Measurements from ENCODE around the gene CLASP1. TPM values are rescaled to one million over a fixed set of nuclear protein-coding genes. Genes with fewer than 3 reads are reported as not detected.
"Not testable (repeated sequence)": the region's sequence is repeated elsewhere in the genome, so short reads cannot be mapped to it uniquely, and the experiment has no call there.

CLASP1 gene
- total and polyA plus RNA-seq, 4 experiments from 2014 or later, result 3.3 to 68.7 (median 42.1) TPM

DNA sequence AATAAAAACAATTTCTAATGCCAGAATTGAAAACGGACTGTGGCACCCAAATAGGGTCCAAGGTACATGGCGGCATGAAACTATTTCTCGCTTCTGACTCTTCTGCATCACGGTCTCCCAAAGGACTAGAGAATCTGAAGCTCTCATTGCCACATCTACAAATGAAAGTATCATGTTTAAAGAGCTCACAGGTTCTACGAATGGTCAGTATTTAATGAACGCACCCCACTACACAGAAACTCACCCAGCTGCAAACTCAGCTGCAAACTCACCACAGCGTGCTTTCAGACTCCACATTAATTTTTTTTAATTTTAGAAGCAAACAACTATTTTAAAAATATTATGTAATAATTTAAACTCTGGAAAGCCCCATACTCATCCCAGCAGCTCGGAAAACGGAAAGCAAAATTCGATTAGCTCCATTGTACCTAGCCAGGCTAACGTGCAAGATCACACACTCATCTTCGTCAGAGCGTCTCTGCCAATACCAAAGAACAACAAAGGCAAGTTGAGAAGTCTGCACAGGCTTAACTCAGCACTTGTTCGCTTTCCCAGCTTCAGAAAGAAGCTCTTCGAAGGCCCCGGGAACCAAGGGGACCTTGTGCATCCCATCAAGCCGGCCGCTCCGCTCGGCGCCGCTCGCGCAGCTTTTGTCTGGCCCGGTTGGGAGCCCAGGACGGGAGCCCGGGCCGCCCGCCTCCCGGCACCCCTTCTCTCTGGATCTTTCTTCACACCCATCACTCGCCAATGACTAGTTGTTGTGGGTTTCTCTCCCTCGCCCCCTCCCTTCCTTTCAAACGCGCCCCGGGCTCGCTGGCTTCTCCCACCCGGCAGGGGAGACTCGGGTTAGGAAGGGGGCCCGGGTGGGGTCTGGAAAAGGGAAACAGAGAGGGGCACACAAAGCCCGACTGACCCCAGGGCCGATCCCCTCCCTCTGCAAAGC is 785 bp downstream of the CLASP1 start:
- Mint-ChIP-seq H3K4me1 (peaks cover 46 to 87% (median 62%) of the 10 kb centered on the region in 4 donors), H3K36me3 (peaks cover 2 to 34% of the 10 kb centered on the region in 2 donors), H3K27ac (peak overlapping the region; percentile 91 to 100 (median 99)), H3K4me3 (peak overlapping the region; percentile 96 to 100 (median 99)), H3K27me3 (peaks cover 0 to 3% of the 10 kb centered on the region in 2 donors), H3K9me3 (peaks cover 0 to 6% (median 0%) of the 10 kb centered on the region in 8 donors)
- Histone ChIP-seq H3K27ac (ENCODE audit: low read depth, low read length) (peak overlapping the region; percentile 94), H3K9me3 (ENCODE audit: control insufficient read depth in 1 of 2, low read length in 2 of 2) (no peaks in the 10 kb centered on the region), H3K4me1 (ENCODE audit: insufficient read depth, low read length) (peaks cover 56% of the 10 kb centered on the region), H3K4me3 (ENCODE audit: low read length in 2 of 2) (peak overlapping the region; percentile 63 to 97), H3K27me3 (ENCODE audit: insufficient read depth, low read length) (no peaks in the 10 kb centered on the region), H3K36me3 (ENCODE audit: insufficient read depth, low read length) (no peaks in the 10 kb centered on the region)
- ChIA-PET CTCF (ENCODE audit: partially characterized antibody) (interaction anchor here (0.8 to 3.5 kb wide), 5 partner anchors 70 to 120 kb away, joined by 3 to 32 read pairs (median 4); partner anchors contain the start of gene RNU4ATAC), POLR2A (ENCODE audit: partially characterized antibody) (interaction anchor here (0.5 to 5.0 kb wide), 11 partner anchors 13 to 251 kb away, joined by 3 to 152 read pairs (median 6); partner anchors contain the start of genes NIFK, RNU4ATAC and TSN)
- intact Hi-C loops (cut with micrococcal nuclease), result loop anchor here (1.0 to 5.0 kb wide), 6 partner anchors 51 to 118 kb away; partner anchors contain the start of genes NIFK, RNU4ATAC and TSN
- DNase-seq, result peak; percentile 58 to 81 (median 66)

DNA sequence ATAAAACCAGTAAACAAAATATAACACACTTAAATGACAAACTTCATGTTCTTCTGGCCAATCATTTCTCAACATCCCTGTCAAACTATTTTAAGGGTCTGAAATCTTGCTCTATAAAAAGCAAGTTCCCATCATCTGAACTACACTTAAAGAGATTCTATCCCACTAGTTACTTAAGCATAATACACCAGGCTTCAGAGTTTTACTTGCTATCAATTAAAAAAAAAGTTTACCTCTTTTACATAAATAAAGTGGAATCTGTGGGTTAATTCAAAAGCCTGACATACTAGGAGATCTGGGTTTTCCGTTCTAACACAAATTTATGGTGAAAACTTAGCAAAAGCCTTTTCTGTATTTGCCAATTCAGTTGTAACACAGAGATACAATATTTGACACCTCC is 1.9 kb downstream of the CLASP1 start:
- H3K36me3 ChIP-seq (ENCODE audit: insufficient read depth, low read length), result no peaks in the 10 kb centered on the region
- peaks cover 49% of the 10 kb centered on the region for H3K4me1 ChIP-seq (ENCODE audit: insufficient read depth, low read length)
- DNase-seq, result no peak
- CTCF ChIA-PET (ENCODE audit: partially characterized antibody), result interaction anchor here (0.8 kb wide), 1 partner anchor 115 kb away, joined by 4 read pairs; no protein-coding TSS in a partner anchor
- H3K9me3 Mint-ChIP-seq, result peaks cover 0 to 6% (median 0%) of the 10 kb centered on the region in 8 donors
- H3K4me1 Mint-ChIP-seq, result peaks cover 41 to 83% (median 60%) of the 10 kb centered on the region in 4 donors
- H3K36me3 Mint-ChIP-seq, result peaks cover 0 to 32% of the 10 kb centered on the region in 2 donors
- H3K27ac ChIP-seq (ENCODE audit: low read depth, low read length), result no peak overlapping the region
- peak overlapping the region in 7 of 8 donors; percentile 13 to 100 (median 98) for H3K4me3 Mint-ChIP-seq
- H3K4me3 ChIP-seq (ENCODE audit: low read length in 2 of 2), result no peak overlapping the region
- peaks cover 0 to 3% of the 10 kb centered on the region in 2 donors for H3K27me3 Mint-ChIP-seq
- POLR2A ChIA-PET (ENCODE audit: partially characterized antibody), result interaction anchor here (1.7 kb wide), 1 partner anchor 52 kb away, joined by 17 read pairs; no protein-coding TSS in a partner anchor
- H3K9me3 ChIP-seq (ENCODE audit: control insufficient read depth in 1 of 2, low read length in 2 of 2), result no peaks in the 10 kb centered on the region
- H3K27me3 ChIP-seq (ENCODE audit: insufficient read depth, low read length), result no peaks in the 10 kb centered on the region
- intact Hi-C loops (cut with micrococcal nuclease), result loop anchor here (5.0 kb wide), 1 partner anchor 50 kb away; no protein-coding TSS in a partner anchor
- H3K27ac Mint-ChIP-seq, result peak overlapping the region in 6 of 7 donors; percentile 38 to 100 (median 99)

DNA sequence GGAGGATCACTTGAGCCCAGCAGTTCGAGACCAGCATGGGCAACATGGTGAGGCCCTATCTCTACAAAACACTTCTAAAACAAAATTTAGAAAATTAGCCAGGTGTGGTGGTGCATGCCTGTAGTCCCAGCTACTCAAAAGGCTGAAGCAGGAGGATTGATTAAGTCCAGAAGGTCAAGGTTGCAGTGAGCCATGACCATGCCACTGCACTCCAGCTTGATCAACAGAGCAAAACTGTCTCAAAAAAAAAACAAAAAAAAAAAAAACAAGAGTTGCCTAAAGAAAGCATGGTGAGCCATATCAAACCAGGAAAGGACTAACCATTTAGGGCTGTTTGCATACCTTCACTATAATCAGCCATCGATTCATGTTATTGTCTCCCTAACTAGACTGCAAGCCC is 4.5 kb downstream of the CLASP1 start:
- POLR2A ChIA-PET (ENCODE audit: partially characterized antibody), result no interaction called here

DNA sequence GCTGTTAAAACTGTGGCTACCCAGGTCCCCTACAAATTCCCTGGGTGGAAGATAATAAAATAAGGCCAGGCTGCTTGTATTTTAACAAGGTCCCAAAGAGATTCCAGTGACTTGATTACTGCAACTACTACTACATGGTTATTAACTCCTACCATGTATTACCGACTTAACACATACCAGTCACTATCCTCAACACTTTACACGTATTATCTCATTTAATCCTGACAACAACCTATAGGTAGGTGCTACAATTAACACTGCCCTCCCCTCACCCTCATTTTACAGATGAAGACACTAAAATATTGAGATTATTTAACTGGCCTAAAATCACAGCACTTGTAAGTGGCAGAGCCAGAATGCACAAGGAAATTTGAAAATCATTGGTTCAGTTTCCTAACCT is 5.4 kb downstream of the CLASP1 start:
- no peaks in the 10 kb centered on the region for H3K27me3 Mint-ChIP-seq
- POLR2A ChIA-PET (ENCODE audit: partially characterized antibody), result no interaction called here
- Histone ChIP-seq H3K36me3 (ENCODE audit: insufficient read depth, low read length) (no peaks in the 10 kb centered on the region), H3K4me1 (ENCODE audit: insufficient read depth, low read length) (peaks cover 38% of the 10 kb centered on the region), H3K27ac (ENCODE audit: low read depth, low read length) (no peak overlapping the region), H3K4me3 (ENCODE audit: low read length in 2 of 2) (no peak overlapping the region), H3K27me3 (ENCODE audit: insufficient read depth, low read length) (no peaks in the 10 kb centered on the region), H3K9me3 (ENCODE audit: control insufficient read depth in 1 of 2, low read length in 2 of 2) (no peaks in the 10 kb centered on the region)
- no peak overlapping the region for H3K4me3 Mint-ChIP-seq
- intact Hi-C loops (cut with micrococcal nuclease), result no loop called here
- H3K4me1 Mint-ChIP-seq, result peaks cover 43 to 68% (median 51%) of the 10 kb centered on the region in 4 donors
- peaks cover 0 to 3% (median 0%) of the 10 kb centered on the region in 8 donors for H3K9me3 Mint-ChIP-seq
- no peak for DNase-seq
- H3K36me3 Mint-ChIP-seq, result peaks cover 14 to 30% of the 10 kb centered on the region in 2 donors
- no peak overlapping the region for H3K27ac Mint-ChIP-seq
- CTCF ChIA-PET (ENCODE audit: partially characterized antibody), result no interaction called here

More for the DNA sequence above, 4.5 kb downstream of the CLASP1 start:
- CTCF ChIA-PET (ENCODE audit: partially characterized antibody), result no interaction called here
- intact Hi-C loops (cut with micrococcal nuclease), result loop anchor here (5.0 kb wide), 1 partner anchor 47 kb away; no protein-coding TSS in a partner anchor
- Histone ChIP-seq H3K36me3 (ENCODE audit: insufficient read depth, low read length) (no peaks in the 10 kb centered on the region), H3K9me3 (ENCODE audit: control insufficient read depth in 1 of 2, low read length in 2 of 2) (no peaks in the 10 kb centered on the region), H3K27me3 (ENCODE audit: insufficient read depth, low read length) (no peaks in the 10 kb centered on the region), H3K27ac (ENCODE audit: low read depth, low read length) (no peak overlapping the region), H3K4me3 (ENCODE audit: low read length in 2 of 2) (no peak overlapping the region), H3K4me1 (ENCODE audit: insufficient read depth, low read length) (peaks cover 38% of the 10 kb centered on the region)
- Mint-ChIP-seq H3K4me1 (peaks cover 42 to 68% (median 53%) of the 10 kb centered on the region in 4 donors), H3K27me3 (peaks cover 0 to 3% of the 10 kb centered on the region in 2 donors), H3K9me3 (peaks cover 0 to 6% (median 0%) of the 10 kb centered on the region in 8 donors), H3K27ac (peak overlapping the region in 3 of 7 donors; percentile 5 to 42 (median 33)), H3K36me3 (peaks cover 9 to 30% of the 10 kb centered on the region in 2 donors), H3K4me3 (no peak overlapping the region)
- DNase-seq, result no peak

DNA sequence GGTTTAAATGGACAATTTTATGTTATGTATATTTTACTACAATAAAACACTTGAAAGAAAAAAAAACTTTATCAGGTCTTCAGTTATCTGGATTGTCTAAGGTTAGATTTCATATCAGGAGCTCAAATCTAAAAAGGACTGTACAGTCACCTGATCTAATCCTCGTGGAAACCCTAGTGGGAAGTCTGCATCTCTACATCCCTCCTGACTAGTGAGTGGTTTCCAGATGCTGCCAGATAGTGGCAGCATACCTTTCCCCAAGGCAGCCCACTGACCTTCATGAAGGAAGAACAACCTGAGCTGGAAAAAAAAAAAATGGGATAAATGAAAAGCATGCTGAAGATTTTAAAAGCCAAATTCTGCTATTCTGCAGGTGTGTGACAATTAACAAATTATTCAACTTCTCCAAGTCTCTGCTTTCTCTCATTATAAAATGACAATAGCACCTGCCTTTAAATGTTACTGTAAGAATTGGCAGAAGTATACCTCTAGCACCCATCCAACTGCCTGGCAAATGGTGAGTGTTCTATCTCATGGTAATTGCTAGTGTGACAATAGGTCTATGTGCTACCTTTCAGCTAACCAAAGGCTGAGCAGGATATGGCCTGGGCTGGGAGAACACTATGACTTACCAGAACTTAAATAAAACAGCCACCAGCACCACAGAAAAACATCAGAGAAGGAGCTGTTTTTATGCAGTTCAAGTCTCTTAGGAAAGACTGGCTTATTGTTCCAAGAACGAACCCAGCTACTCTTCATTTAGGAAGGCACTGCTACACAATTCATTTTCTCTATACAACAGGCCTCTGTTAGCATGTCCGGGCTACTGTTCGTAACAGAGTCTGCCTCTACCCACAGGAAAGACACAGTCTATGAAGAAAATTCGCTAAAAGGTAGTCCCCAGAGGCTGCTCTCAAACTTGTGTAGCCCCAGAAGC is 8.6 kb downstream of the CLASP1 start:
- POLR2A ChIA-PET (ENCODE audit: partially characterized antibody), result interaction anchor here (1.2 kb wide), 1 partner anchor 110 kb away, joined by 4 read pairs; the partner anchor contains the start of gene RNU4ATAC
- CTCF ChIA-PET (ENCODE audit: partially characterized antibody), result no interaction called here
- DNase-seq, result no peak
- H3K27ac ChIP-seq (ENCODE audit: low read depth, low read length), result no peak overlapping the region
- Mint-ChIP-seq H3K27me3 (no peaks in the 10 kb centered on the region), H3K9me3 (peaks cover 0 to 4% (median under 1%) of the 10 kb centered on the region in 8 donors), H3K36me3 (peaks cover 28 to 34% of the 10 kb centered on the region in 2 donors), H3K4me3 (no peak overlapping the region), H3K27ac (peak overlapping the region in 4 of 7 donors; percentile 18 to 75 (median 39)), H3K4me1 (peaks cover 31 to 46% (median 37%) of the 10 kb centered on the region in 4 donors)
- no peaks in the 10 kb centered on the region for H3K27me3 ChIP-seq (ENCODE audit: insufficient read depth, low read length)
- H3K36me3 ChIP-seq (ENCODE audit: insufficient read depth, low read length), result no peaks in the 10 kb centered on the region
- H3K4me1 ChIP-seq (ENCODE audit: insufficient read depth, low read length), result peaks cover 21% of the 10 kb centered on the region
- intact Hi-C loops (cut with micrococcal nuclease), result no loop called here
- no peak overlapping the region for H3K4me3 ChIP-seq (ENCODE audit: low read length in 2 of 2)
- H3K9me3 ChIP-seq (ENCODE audit: control insufficient read depth in 1 of 2, low read length in 2 of 2), result no peaks in the 10 kb centered on the region

- peaks cover 30 to 44% (median 36%) of the 10 kb centered on the region in 4 donors for H3K4me1 Mint-ChIP-seq
- peaks cover 21% of the 10 kb centered on the region for H3K4me1 ChIP-seq (ENCODE audit: insufficient read depth, low read length)
- H3K4me3 ChIP-seq (ENCODE audit: low read length in 2 of 2); H3K9me3 ChIP-seq (ENCODE audit: control insufficient read depth in 1 of 2, low read length in 2 of 2); intact Hi-C loops (cut with micrococcal nuclease); H3K27ac Mint-ChIP-seq; CTCF ChIA-PET (ENCODE audit: partially characterized antibody); H3K27me3 Mint-ChIP-seq; H3K4me3 Mint-ChIP-seq; H3K9me3 Mint-ChIP-seq; H3K27me3 ChIP-seq (ENCODE audit: insufficient read depth, low read length); H3K36me3 ChIP-seq (ENCODE audit: insufficient read depth, low read length); H3K27ac ChIP-seq (ENCODE audit: low read depth, low read length); DNase-seq: not testable (repeated sequence)
- POLR2A ChIA-PET (ENCODE audit: partially characterized antibody), result interaction anchor here (1.2 kb wide), 1 partner anchor 109 kb away, joined by 4 read pairs; the partner anchor contains the start of gene RNU4ATAC
- H3K36me3 Mint-ChIP-seq, result peaks cover 28 to 31% of the 10 kb centered on the region in 2 donors
These were observed 9.4 kb downstream of the CLASP1 start for GRCh38 chr2:121639846-121640245.

Data from CD4-positive, alpha-beta memory T cell (primary cell).